CD4-positive, alpha-beta T cell treated with Interleukin-6 for 4 hours (primary cell): ENCODE measurements around the gene USP13.
"Not testable (repeated sequence)": the region's sequence is repeated elsewhere in the genome, so short reads cannot be mapped to it uniquely, and the experiment has no call there.

ENCODE experiments used
- DNase-seq: peaks from one replicate; pipeline ENCODE4 v3.0.0-alpha.2; 2020; ENCODE audit warnings: mixed read lengths

USP13 gene

DNA sequence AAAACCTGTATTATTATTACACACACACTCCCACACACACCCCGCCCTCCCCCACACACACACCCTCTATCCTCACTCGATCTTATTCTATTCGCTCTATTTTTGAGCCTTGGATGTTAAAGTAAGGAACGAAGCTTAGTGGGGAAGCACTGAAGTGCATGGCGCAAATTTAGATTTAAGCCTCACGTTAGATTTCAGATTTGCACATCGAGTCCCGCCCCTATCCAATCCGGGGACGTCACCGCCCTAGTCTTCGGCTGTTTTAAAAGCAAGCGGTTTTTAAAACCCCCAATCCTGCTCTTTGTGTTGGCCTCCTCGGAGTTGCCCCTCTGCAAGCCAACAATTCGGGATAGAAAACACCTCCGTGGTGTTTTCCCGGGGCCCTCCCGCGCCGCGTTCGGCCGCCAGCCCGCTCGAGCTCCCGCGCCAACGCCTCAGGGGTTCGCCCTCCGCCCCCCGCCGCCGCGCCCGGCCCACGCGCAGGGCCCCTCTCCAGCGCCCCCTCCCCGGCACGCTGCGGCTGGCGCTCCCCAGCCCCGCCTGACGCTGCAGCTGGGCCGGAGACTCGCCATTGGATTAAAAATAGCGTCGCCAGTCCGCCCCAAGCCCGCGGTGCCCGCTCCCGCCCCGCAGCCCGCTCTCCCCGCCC lies at the start of gene USP13:
USP13 (plus strand) TSS at position 594 of the 649 bp plus-strand sequence. CDS start 186 bp downstream, outside the sequence.
- DNase-seq: peak; percentile 71

GRCh38 chr3:179603321-179603720 lies 49.5 kb upstream of the USP13 start:
- DNase-seq: no peak

- DNase-seq: no peak
These were observed 49.0 kb upstream of the USP13 start for GRCh38 chr3:179603831-179604230.

- DNase-seq: peak; percentile 94
These were observed 48.3 kb upstream of the USP13 start, which contains the start of the genes MRPL47 and NDUFB5 for GRCh38 chr3:179604321-179605078. MRPL47 (minus strand) TSS chr3:179604638; CDS start chr3:179604624, 14 bp downstream. NDUFB5 (plus strand) TSS chr3:179604794; CDS start chr3:179604816, 22 bp downstream.

GRCh38 chr3:179606534-179607085 lies 46.2 kb upstream of the USP13 start:
- no peak for DNase-seq

DNA sequence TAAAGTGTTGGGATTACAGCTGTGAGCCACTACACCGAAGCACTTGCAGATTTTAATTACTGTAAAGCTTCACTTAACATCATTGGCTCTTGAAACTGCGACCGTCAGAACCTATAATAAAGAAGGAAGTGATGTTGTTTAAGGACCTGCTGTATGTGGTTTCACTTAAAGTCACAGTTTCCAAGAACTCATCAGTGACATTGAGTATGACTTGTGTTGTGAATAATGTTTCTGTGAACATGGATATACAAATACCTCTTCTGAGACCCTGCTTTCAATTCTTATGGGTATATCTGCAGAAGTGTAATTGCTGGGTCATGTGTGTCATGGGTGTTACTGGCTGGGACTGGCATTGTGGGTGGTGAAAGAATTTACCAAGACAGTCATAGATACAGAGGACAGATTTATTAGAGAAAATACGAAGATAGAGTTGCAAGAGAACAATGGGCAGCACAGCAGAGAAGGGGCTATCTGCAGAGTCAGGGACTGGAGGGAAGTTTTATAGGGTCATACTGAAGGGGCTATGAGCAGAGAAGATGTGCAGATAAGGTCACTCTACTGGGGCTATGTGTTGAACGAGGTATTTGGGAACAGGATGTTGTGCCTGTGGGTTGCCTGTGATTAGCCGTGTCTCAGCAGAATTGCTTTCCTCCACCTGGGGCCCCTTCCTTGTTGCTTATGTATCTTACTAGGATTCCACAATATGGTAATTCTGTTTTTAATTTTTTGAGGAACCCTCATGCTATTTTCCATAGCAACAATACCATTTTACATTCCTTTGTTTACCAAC lies 43.7 kb upstream of the USP13 start:
- no peak for DNase-seq

- DNase-seq: no peak
These were observed 42.8 kb upstream of the USP13 start for GRCh38 chr3:179610066-179610465.

DNA sequence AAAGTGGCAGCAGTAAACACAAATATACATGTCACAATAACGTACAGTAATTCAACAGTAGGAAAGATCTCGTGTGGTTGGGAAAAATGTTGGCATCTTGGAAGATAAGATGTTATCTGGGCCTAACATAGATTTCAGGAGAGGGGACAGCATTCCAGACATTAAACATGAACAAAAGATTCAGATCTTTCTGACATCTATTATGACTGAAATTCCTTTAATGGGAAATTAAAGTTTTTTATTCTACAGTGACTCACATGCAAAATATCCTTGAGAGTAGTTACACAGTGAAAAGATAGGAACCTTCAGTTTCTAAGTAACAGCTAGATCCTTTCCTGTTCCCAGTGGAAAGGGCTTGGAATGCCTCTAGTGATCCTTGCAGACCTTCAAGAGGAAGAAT lies 39.0 kb upstream of the USP13 start:
- no peak for DNase-seq

GRCh38 chr3:179615458-179616173 lies 37.2 kb upstream of the USP13 start:
- DNase-seq: no peak

GRCh38 chr3:179622023-179622422 lies 30.8 kb upstream of the USP13 start:
- DNase-seq: no peak

- no peak for DNase-seq
These were observed 28.4 kb upstream of the USP13 start for GRCh38 chr3:179624451-179624850.

DNA sequence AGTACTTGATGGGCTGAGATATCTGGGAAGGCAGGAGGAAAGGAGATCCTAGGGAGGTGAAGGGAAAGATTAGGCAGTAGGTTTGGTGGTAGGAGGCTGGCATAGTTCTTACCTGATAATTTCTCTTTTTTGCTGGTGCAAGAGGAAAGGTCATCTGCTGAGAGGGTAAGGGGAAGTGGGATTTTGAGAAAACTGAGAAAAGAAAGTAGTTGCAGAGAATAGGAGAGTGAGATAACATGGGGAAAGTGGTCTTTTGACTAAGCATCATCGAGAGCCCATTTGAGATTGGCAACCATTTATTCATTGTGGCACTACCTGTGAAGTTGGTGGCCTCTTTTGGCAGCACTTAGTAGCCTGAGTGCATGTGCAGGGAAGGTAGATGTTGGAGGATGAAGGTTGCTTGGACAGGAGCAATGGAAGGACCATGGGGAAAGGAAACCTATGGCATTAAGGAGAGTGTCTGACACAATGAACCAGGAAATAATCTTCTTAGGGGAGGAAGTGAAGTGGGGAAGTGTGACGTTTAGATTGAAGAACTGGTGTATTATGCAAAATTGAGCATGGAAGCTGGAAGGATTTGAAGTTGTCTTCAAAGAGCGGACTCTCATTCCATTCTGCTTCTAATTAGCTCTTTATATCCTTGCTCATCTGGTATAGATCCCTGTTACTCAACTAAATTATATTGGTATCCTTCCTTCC lies 21.9 kb upstream of the USP13 start:
- DNase-seq: no peak

- DNase-seq: no peak
These were observed 12.4 kb upstream of the USP13 start for GRCh38 chr3:179640469-179640868.

- no peak for DNase-seq
These were observed 10.0 kb upstream of the USP13 start for GRCh38 chr3:179642871-179643270.

- DNase-seq: not testable (repeated sequence)
These were observed 9.0 kb upstream of the USP13 start for GRCh38 chr3:179643837-179644236.

- no peak for DNase-seq
These were observed 6.7 kb upstream of the USP13 start for GRCh38 chr3:179646177-179646576.

GRCh38 chr3:179651687-179652446 lies 973 bp upstream of the USP13 start:
- DNase-seq: no peak

- DNase-seq: peak; percentile 72
These were observed 407 bp downstream of the USP13 start for GRCh38 chr3:179653096-179653797.

GRCh38 chr3:179655236-179655635 lies 2.4 kb downstream of the USP13 start:
- DNase-seq: no peak

GRCh38 chr3:179658606-179659005 lies 5.8 kb downstream of the USP13 start:
- no peak for DNase-seq
